GM12874 (cell line): ENCODE results near the gene TNFSF4.

Experiments
- TF ChIP-seq, protein P1 (sequence below): IDR thresholded peaks from 2 replicates; pipeline ENCODE4 v1.5.1; 2011; ENCODE audit warnings: low read depth, mild to moderate bottlenecking, control low read depth, low read length, moderate library complexity; ENCODE audit not compliant: insufficient read depth

The TNFSF4 gene

DNA sequence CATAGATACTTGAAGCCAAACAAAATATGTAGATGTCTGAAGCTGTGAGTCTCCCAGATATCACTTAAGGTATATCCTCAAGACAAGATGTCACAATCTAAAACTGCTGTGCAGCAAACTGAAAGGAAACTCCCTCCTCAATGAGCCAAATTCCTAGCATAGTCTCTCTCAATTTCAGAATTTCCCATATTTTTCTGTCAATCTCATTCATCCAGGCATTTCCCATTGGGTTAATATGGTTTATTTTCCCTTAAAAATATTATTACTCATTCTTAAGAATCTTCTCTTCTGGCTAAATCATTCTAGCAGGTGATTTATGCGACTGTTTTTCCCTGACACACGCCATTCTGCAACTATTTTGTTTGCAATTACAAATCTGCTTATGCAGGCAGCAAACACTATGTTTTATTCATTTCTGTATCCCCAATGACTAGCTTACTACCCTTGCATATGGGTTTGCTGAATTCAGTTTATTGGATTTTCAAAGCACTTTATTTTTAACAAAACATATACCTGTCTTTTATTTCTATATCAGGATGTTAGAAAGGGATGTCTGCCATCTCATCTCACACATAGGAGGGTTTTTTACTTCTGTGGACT is 69.9 kb downstream of the TNFSF4 start:
- TF ChIP-seq, protein P1, sequence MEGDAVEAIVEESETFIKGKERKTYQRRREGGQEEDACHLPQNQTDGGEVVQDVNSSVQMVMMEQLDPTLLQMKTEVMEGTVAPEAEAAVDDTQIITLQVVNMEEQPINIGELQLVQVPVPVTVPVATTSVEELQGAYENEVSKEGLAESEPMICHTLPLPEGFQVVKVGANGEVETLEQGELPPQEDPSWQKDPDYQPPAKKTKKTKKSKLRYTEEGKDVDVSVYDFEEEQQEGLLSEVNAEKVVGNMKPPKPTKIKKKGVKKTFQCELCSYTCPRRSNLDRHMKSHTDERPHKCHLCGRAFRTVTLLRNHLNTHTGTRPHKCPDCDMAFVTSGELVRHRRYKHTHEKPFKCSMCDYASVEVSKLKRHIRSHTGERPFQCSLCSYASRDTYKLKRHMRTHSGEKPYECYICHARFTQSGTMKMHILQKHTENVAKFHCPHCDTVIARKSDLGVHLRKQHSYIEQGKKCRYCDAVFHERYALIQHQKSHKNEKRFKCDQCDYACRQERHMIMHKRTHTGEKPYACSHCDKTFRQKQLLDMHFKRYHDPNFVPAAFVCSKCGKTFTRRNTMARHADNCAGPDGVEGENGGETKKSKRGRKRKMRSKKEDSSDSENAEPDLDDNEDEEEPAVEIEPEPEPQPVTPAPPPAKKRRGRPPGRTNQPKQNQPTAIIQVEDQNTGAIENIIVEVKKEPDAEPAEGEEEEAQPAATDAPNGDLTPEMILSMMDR = no peak

DNA sequence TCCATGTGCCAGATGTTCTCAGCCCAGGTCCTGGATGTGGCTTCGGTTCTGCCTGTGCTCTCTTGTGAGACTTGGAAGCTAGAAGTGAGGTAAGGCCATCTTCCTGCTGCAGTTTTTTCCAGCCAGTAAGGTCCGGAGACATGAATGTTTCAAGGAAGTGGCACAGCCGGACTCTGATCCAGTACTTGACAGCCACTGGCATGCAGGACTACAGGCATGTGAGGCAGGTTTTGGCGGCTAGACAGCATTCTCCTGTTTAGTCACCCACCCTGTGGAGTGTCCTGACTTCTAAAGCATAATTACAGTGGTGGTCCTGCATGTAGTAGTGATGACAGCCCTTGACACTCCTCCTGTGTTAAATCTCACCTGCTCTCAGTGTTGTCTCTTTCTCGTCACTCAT is 72.3 kb downstream of the TNFSF4 start:
- TF ChIP-seq, protein P1 = no peak

DNA sequence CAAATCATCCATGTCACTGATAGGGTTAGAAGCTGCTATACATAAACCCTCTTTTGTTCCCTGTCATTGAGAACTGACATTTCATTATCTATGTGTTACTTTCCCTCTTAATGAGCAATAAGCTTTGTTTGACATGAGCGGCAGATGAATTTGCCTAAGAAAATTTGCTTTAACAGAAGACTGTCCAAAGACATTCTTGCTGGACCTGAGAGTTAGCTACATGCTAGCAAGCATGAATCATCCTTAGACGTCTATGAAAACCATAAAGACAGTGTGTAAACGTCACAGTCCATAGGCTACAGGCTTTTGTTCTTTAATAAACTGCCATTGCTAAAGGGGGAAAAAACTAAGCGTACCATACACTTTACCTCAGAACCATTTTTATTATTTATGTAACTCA is 73.1 kb downstream of the TNFSF4 start:
- TF ChIP-seq, protein P1 = no peak
